ENCODE data around the gene RPN2. TPM values are rescaled to one million over a fixed set of nuclear protein-coding genes. Genes with fewer than 3 reads are reported as not detected.

Gene RPN2
- total and polyA plus RNA-seq, 5 donors = 72.1 to 119 (median 110) TPM

- DNase-seq (no peak), ATAC-seq (peak in 1 of 2 donors; percentile 29)
- Histone ChIP-seq H3K27ac (ENCODE audit: low read length) (no peak overlapping the region), H3K4me1 (ENCODE audit: control insufficient read depth, insufficient read depth, low read length) (no peaks in the 10 kb centered on the region), H3K9me3 (ENCODE audit: control insufficient read depth, low read length) (no peaks in the 10 kb centered on the region), H3K27me3 (ENCODE audit: control insufficient read depth, insufficient read depth) (no peaks in the 10 kb centered on the region), H3K4me3 (ENCODE audit: low read length) (no peak overlapping the region)
- 53% methylated on average over 6 of the region's 6 CpGs for WGBS
- intact Hi-C loops (cut with DNase I) = loop anchor here in 3 of 4 donors (5.0 to 10.0 kb wide), 3 partner anchors 100 to 245 kb away; partner anchors contain the start of gene BLCAP (in 1 of the 3)
Observed at GRCh38 chr20:37282556-37282955, 103.4 kb downstream of the RPN2 start.

GRCh38 chr20:37283530-37284195 is 104.5 kb downstream of the RPN2 start:
- DNase-seq (no peak), ATAC-seq (no peak)
- Histone ChIP-seq H3K4me3 (ENCODE audit: low read length) (no peak overlapping the region), H3K27me3 (ENCODE audit: control insufficient read depth, insufficient read depth) (no peaks in the 10 kb centered on the region), H3K27ac (ENCODE audit: low read length) (no peak overlapping the region), H3K4me1 (ENCODE audit: control insufficient read depth, insufficient read depth, low read length) (peaks cover 2% of the 10 kb centered on the region), H3K9me3 (ENCODE audit: control insufficient read depth, low read length) (no peaks in the 10 kb centered on the region)
- WGBS = 88% methylated on average over 9 of the region's 9 CpGs
- intact Hi-C loops (cut with DNase I) = loop anchor here in 3 of 4 donors (5.0 to 10.0 kb wide), 3 partner anchors 99 to 244 kb away; partner anchors contain the start of gene BLCAP (in 1 of the 3)

GRCh38 chr20:37284691-37285161 is 105.6 kb downstream of the RPN2 start:
- intact Hi-C loops (cut with DNase I) = loop anchor here in 3 of 4 donors (5.0 to 10.0 kb wide), 3 partner anchors 98 to 243 kb away; partner anchors contain the start of gene BLCAP (in 1 of the 3)
- DNase-seq (no peak), ATAC-seq (no peak)
- WGBS = 84% methylated on average over 6 of the region's 6 CpGs
- H3K27ac ChIP-seq (ENCODE audit: low read length) = no peak overlapping the region
- peaks cover 5% of the 10 kb centered on the region for H3K4me1 ChIP-seq (ENCODE audit: control insufficient read depth, insufficient read depth, low read length)
- no peaks in the 10 kb centered on the region for H3K9me3 ChIP-seq (ENCODE audit: control insufficient read depth, low read length)
- H3K4me3 ChIP-seq (ENCODE audit: low read length) = no peak overlapping the region
- H3K27me3 ChIP-seq (ENCODE audit: control insufficient read depth, insufficient read depth) = no peaks in the 10 kb centered on the region

- Histone ChIP-seq H3K27me3 (ENCODE audit: control insufficient read depth, insufficient read depth) (no peaks in the 10 kb centered on the region), H3K4me1 (ENCODE audit: control insufficient read depth, insufficient read depth, low read length) (peaks cover 5% of the 10 kb centered on the region), H3K4me3 (ENCODE audit: low read length) (no peak overlapping the region), H3K27ac (ENCODE audit: low read length) (no peak overlapping the region), H3K9me3 (ENCODE audit: control insufficient read depth, low read length) (no peaks in the 10 kb centered on the region)
- no peak for ATAC-seq
- WGBS = 73% methylated on average over 12 of the region's 12 CpGs
- intact Hi-C loops (cut with DNase I) = loop anchor here in 1 of 4 donors (10.0 kb wide), 1 partner anchor 99 kb away; no protein-coding TSS in a partner anchor
- no peak for DNase-seq
Observed at GRCh38 chr20:37285664-37286374, 106.7 kb downstream of the RPN2 start.

GRCh38 chr20:37288091-37288490 is 109.0 kb downstream of the RPN2 start:
- intact Hi-C loops (cut with DNase I) = loop anchor here in 1 of 4 donors (10.0 kb wide), 1 partner anchor 97 kb away; no protein-coding TSS in a partner anchor
- 80% methylated on average over 4 of the region's 4 CpGs for WGBS
- Histone ChIP-seq H3K27ac (ENCODE audit: low read length) (no peak overlapping the region), H3K4me1 (ENCODE audit: control insufficient read depth, insufficient read depth, low read length) (peaks cover 5% of the 10 kb centered on the region), H3K9me3 (ENCODE audit: control insufficient read depth, low read length) (no peaks in the 10 kb centered on the region), H3K27me3 (ENCODE audit: control insufficient read depth, insufficient read depth) (no peaks in the 10 kb centered on the region), H3K4me3 (ENCODE audit: low read length) (no peak overlapping the region)
- ATAC-seq (no peak), DNase-seq (no peak)

- no peaks in the 10 kb centered on the region for H3K27me3 ChIP-seq (ENCODE audit: control insufficient read depth, insufficient read depth)
- intact Hi-C loops (cut with DNase I) = loop anchor here in 1 of 4 donors (10.0 kb wide), 1 partner anchor 95 kb away; no protein-coding TSS in a partner anchor
- H3K4me3 ChIP-seq (ENCODE audit: low read length) = peak overlapping the region; percentile 61
- H3K4me1 ChIP-seq (ENCODE audit: control insufficient read depth, insufficient read depth, low read length) = peaks cover 7% of the 10 kb centered on the region
- H3K9me3 ChIP-seq (ENCODE audit: control insufficient read depth, low read length) = no peaks in the 10 kb centered on the region
- ATAC-seq (no peak), DNase-seq (no peak)
- H3K27ac ChIP-seq (ENCODE audit: low read length) = peak overlapping the region; percentile 73
- 72% methylated on average over 21 of the region's 21 CpGs for WGBS
Observed at GRCh38 chr20:37290158-37290810, 111.2 kb downstream of the RPN2 start.

Other genes starting within 250 kb of the RPN2 start
- gene SAMHD1, start 227.6 kb upstream of the RPN2 start, total RNA-seq = 100 to 1,000 TPM in 3 of 4 donors, 10 to 100 TPM in 1; 67.5 to 161 (median 121) TPM
- 95.3 TPM for gene SAMHD1, start 227.6 kb upstream of the RPN2 start, polyA plus RNA-seq
- gene RBL1, start 83.3 kb upstream of the RPN2 start, total RNA-seq = 1 to 10 TPM; 3.0 to 4.2 (median 3.8) TPM
- 1.3 TPM for gene RBL1, start 83.3 kb upstream of the RPN2 start, polyA plus RNA-seq
- gene MROH8, start 218 bp downstream of the RPN2 start, total RNA-seq = 1 to 10 TPM; 5.4 to 8.4 (median 6.6) TPM
- 3.8 TPM for gene MROH8, start 218 bp downstream of the RPN2 start, polyA plus RNA-seq
- gene GHRH, start 82.5 kb downstream of the RPN2 start, total RNA-seq = 10 to 100 TPM in 3 of 4 donors, 1 to 10 TPM in 1; 7.3 to 23.5 (median 14.3) TPM
- 19.5 TPM for gene GHRH, start 82.5 kb downstream of the RPN2 start, polyA plus RNA-seq
- 10 to 100 TPM; 22.9 to 30.6 (median 29.5) TPM for gene MANBAL, start 110.3 kb downstream of the RPN2 start, total RNA-seq
- 34.8 TPM for gene MANBAL, start 110.3 kb downstream of the RPN2 start, polyA plus RNA-seq
- 10 to 100 TPM; 11.8 to 14.0 (median 13.4) TPM for gene SRC, start 166.8 kb downstream of the RPN2 start, total RNA-seq
- 9.5 TPM for gene SRC, start 166.8 kb downstream of the RPN2 start, polyA plus RNA-seq

All from right cardiac atrium (tissue), 5 donors.